ENCODE results near the gene RILPL2.
A peak's percentile ranks its signal among the peaks of the same experiment; 100 is the strongest.
"Not testable (repeated sequence)": the region's sequence is repeated elsewhere in the genome, so short reads cannot be mapped to it uniquely, and the experiment has no call there.

RILPL2 gene

DNA sequence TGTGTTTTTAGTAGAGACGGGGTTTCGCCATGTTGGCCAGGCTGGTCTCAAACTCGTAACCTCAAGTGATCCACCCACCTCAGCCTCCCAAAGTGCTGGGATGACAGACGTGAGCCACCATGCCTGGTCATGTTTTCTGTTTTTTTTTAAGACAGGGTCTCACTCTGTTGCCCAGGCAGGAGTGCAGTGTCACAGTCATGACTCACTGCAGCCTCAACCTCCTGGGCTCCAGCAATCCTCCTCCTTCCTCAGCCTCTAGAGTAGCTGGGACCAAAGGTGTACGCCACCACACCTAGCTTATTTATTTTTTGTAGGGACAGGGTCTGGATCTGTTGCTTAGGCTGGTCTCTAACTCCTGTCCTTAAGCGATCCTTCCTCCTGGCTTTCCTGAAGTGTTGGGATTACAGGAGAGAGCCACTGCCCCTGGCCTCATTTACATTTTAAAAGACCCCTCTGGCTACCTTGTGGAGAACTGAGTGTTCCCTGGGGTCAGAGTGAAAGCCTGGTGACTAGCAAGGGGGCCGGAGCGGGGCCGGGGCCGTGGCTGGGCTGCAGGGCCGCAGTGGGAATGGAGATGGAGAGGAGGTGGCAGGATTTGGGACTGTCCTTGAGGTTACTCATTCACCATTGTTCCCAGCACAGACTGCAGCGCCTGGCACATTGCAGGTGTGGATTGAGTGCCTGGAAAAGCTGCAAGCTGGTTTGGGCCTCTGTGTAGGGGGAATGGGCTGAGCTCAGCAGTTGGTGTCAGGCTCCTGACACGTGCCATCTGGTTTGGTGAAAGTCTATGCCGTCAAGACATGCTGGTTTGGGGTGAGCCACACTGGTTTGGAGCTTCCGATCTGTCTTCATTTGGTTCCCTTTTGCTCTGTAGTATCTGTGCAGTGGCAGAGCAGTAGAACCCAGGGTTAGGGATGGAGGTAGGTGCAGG lies 34.5 kb downstream of the RILPL2 start:
- DNase-seq (ENCODE audit: low read depth) = no peak

DNA sequence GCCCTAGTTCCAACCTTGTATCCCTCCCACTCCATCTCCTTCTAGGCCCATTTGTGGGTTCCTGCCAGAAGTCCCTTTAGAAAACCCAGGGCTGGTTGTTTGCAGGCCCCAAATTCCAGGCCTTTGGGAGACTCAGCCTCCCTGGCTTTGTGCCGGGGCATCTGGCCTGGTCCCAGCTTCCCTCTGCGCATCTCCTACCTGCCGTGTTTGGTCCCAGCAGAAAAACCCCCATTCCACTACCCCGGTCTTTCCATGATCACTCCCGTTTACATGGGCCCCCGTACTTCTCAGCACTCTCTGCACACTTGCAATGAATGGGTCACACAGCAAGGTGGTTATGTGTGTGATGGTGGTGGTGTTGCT lies 37.2 kb downstream of the RILPL2 start:
- DNase-seq (ENCODE audit: low read depth) = no peak

DNA sequence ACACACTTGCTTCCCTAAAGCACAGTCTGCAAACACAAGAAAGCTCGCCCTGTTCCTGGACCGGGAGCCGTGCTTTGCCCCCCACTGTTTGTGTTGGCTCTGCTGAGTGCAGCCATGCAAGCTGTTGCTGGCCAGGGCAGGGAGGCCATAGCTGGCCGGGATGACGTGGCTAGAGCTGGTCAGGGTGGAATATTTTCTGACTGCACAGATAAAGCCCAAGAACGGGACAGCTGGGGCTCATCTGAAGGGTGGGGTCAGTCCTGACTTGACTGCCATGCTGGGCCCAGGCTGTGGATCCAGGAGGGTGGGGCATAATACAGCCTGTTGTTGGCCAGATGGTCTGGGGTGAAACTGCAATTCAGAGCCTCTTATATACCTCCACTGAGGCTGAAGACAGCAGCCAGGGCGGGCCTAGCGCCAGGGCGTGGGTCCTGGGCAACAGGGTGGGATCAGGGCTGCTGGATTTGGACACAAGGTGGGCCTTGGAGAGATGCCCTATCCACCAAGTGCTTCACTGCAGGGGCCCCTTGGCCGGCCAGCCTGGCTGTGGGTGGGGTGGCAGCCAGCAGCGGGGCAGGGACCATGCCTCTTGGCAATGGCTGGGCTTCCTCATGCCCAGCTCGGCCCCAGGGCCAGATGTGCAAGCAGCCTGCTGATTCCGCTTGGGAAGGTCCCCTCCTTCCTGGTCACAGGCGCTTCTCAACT lies 37.8 kb downstream of the RILPL2 start:
- no peak for DNase-seq (ENCODE audit: low read depth)

DNA sequence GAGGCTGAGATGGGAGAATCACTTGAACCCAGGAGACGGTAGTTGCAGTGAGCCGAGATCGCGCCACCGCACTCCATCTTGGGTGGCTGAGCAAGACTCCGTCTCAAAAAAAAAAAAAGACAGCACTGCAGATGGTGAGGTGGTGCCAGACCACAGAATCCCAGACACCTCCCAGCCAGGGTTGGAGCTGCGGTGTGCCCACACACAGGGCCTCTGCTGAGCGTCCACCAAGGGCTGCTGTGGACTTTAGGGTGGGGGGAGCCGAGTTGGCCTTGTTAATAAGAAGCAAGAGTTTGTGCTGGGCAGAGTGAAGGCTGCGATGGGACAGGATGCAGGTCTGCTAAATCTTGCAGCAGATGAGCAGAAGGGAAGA lies 38.3 kb downstream of the RILPL2 start:
- no peak for DNase-seq (ENCODE audit: low read depth)

DNA sequence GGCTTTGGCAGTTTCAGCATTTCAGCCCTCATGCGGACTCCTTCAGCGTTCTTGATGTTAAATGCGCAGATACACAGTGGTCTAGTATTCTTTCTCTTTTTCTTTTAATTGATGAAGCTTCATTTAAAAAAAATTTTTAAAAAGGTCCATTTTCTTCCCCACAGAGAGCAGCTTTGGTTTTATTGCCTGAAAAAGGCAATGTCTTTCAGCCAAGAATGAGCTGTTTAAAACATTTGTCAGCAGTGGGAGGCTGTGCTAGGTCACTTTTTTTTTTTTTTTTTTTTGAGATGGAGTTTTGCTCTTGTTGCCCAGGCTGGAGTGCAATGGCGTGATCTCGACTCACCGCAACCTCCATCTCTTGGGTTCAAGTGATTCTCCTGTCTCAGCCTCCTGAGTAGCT lies 39.1 kb downstream of the RILPL2 start:
- DNase-seq (ENCODE audit: low read depth) = no peak

DNA sequence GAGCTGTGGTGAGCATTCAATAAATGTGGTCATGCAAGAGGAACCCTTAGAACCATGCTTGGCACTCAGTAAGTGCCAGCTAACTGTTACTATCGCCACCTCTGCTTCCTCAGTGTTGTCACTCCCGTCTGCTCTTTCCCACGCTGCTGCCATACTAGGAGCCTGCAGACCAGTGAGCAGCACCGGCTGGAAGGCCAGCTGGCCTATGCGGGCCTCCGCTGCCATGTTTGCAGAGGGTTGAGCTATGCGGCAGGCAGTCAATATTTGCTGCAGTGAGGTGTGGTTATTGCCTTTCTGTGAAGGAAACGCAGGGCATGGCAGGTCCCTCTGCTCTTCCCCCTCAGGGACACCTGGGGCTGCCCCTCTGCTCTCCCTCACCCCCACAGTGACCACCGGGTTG lies 39.5 kb downstream of the RILPL2 start:
- no peak for DNase-seq (ENCODE audit: low read depth)

DNA sequence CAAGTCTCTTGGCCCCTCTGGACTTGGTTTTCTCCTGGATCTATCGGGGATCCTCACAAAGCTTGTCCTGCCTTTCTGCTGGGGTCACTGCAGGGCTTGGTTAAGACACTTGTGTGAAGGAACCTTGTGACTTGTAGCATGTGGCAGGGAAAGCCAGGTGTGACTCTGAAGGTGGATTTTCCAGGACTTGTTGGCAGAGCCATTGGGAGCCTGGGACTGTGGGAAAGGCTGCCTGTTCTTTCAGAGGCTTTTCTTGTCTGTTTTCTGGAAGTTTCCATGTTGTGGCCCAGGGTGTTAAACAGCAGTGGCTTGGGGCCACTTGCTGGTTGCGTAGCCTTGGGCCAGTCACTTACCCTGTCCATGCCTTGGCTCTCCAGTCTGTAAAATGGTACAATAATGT lies 39.9 kb downstream of the RILPL2 start:
- DNase-seq (ENCODE audit: low read depth) = no peak

DNA sequence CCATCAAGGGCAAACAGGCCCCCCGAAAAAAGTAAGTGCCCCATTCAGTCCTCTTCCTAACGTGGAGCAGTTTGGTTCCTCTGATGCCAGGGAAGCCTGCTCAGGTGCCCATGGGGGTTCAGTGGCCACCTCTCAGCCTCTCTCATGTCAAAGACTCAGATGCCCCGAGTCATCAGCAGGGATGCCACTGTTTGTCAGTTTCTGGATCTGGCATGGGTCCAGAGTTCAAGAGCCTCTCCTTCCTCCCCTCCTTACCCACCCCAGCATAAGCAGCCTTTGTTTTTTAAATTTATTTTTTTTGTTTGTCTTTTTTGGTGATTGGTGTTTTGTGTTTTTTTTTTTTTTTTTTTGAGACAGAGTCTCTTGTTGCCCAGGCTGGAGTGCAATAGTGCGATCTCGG lies 41.2 kb downstream of the RILPL2 start:
- no peak for DNase-seq (ENCODE audit: low read depth)

DNA sequence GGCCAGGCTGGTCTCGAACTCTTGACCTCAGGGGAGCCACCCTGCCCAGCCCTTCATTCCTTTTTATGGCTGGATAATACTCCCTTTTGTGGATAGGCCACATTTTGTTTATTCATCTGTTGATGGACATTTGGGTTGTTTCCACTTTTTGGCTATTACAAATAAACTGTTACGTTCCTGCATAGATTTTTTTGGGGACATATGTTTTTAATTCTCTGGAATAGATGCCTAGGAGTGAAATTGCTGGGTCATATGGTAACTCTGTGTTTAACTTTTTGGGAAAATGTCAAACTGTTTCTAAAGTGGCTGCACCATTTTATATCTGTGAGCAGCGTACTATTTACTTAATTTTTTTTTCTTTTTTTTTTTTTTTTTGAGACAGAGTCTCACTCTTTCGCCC lies 42.7 kb downstream of the RILPL2 start:
- DNase-seq (ENCODE audit: low read depth) = no peak

DNA sequence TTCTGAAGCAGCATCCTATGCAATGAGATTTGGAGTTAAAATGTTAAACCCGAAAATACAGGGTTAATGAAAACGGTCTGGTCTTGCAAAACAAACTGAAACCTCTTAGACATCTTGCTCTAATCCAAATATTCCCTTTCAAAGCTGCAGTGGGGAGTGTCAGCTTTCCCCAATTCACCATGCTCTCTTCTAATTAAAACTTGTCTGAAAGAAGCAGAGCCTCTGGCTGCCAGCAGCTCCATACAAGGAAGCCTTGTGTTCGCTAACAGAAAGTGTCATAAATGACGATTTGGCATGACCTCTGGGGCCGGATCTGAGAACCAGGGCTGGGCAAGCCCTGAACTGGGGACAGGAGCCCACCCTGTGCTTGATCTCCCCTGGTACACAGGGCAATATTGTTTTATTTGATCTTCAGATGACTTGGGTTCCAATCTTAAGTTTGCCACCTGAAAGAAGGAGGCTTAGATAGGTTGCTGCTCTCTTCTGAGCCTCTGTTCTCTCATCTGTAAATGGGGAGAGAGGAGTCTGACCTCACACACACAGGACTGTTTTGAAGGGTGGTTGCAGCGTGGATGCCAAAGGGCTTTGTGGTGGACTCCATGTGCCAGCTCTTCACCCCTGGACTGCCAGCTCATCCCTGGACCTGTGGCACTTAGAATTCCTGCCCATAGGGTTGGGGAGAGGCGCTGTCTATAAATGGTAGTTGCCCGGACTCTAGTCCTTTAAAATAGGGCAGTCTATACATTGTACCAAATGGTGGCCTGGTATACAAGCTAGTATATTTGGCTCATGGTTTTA lies 44.7 kb downstream of the RILPL2 start:
- DNase-seq (ENCODE audit: low read depth) = no peak

DNA sequence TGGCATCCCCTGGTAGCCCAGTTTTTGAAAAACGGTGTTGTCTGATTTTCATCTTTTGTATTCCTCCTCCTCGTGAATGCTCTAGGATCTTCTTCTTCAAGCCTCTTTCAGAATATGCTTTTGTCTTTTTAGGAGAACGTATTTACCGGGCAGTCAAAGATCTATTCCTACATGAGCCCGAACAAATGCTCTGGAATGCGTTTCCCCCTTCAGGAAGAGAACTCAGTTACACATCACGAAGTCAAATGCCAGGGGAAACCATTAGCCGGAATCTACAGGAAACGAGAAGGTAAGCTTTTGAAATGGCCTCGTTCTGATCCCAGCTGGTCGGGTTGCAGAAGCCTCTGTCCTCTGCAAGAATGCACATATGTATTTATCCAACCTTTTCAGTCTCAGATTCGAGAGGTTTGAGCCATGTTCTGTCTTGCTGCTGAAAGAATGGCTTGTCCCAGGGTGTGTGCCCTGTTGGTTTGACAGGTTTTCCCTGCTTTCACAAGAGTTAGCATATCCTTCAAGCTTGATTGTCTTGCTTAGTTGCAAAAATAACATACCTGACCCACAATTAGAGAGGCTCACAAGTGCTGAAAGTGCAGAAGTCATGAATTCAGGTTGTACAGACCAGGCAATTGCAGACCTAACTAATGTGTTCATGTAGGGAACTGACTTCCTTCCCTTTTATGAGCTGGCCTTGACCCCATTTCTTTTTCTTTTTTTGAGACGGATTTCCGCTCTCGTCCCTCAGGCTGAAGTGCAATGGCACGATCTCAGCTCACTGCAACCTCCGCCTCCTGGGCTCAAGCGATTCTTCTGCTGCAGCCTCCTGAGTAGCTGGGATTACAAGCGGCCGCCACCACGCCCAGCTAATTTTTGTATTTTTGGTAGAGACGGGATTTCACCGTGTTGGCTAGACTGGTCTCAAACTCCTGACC lies 45.7 kb downstream of the RILPL2 start:
- no peak for DNase-seq (ENCODE audit: low read depth)

DNA sequence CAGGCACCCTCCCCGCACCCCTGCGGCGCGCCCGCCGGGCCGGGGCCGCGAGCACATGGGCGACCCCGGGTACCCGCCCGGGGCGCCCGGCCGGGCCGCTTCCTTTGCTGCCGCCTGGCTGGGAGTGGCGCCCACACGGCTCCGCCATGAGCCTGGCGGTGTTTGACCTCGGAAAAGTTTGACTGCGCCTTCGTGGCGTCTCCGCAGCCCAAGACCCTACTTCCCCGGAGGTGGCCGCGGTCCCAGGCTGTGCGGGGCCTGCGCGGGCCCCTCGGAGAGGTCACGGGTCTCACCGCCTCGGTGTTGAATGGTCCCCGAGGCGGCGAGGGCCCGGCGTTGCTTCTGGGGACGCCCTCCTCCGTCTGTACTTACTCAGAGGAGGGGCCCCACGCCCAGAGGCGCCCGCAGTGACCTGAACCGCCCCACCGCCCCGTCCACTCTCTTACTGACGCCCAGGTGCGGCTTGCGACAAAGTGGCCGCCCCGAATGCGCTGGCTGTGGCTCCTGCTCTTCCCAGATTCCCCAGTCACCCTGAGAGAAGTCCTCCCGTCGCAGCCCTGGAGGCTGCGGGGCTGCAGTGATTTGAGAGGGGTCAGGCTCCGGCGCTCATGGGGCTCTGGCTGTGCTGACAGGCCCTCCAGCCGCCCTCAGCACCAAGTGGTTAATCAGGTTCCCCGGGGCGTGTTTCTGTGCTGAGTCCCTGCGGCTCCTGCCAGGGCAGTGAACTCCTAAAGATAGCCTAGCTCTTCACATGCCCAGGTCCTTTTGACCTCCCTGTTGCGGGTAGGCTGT lies 46.7 kb downstream of the RILPL2 start:
- peak; percentile 5 for DNase-seq (ENCODE audit: low read depth)

DNA sequence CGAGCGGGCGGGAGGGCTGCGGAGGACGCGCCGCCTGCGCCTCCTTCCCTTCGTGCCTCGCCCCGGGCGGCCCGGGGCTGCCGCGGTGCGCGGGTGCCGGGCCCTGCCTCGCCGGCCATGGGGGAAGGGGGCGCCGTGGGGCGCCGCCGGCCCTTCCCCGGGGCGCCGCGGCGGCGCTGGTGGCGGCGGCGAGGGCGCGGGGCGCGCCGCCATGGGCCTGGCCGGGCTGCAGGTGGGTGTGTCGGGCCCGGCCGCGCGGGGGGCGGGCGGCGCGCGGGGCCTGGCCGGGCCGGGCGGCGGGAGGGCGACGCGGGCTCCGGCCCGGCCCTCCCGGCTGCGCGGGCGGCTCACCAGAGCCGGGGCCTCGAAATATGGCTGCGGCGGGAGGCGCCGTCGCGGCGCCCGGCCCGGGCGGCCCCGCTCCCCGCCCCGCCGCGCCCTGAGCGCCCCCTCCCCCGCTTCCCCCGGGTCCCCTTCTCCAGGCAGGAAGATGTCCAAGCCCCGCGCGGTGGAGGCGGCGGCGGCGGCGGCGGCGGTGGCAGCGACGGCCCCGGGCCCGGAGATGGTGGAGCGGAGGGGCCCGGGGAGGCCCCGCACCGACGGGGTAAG lies 47.4 kb downstream of the RILPL2 start:
- no peak for DNase-seq (ENCODE audit: low read depth)

DNA sequence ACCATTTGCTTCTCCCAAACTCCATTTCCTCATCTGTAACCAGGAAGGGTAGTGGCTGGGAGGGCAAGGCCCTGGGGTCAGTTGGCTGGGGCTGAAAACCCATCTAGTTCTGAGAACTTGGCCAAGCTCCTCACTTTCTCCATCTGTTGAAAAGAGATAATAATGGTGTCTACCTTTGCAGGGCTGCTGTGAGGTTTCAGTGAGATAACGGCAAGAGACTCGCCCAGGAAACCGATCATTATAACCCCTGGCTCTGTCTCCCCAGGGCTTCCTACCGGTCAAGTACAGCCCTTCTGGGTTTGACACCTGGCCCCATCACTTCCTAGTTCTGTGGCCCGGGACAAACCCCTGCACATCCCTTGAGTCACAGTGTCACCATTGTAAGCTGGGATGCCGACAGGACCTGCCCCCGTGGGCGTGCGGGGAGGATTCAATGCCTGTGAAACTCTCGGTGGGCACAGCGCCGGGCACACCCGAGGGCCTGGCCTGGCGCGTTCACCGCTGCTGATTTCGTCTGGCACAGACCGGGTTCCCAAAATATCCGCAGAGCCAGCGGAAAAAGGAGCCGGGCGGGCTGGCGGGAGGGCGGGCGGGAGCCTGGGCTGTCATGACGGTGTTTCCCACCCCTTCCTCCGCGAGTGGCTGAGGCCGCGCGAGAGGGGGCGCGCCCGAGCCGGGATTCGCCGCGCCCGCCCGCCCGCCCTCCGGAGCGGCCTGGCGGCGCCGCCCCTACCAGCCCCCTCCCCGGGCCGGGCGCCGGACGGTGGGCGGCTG lies 48.1 kb downstream of the RILPL2 start:
- DNase-seq (ENCODE audit: low read depth) = peak; percentile 50

DNA sequence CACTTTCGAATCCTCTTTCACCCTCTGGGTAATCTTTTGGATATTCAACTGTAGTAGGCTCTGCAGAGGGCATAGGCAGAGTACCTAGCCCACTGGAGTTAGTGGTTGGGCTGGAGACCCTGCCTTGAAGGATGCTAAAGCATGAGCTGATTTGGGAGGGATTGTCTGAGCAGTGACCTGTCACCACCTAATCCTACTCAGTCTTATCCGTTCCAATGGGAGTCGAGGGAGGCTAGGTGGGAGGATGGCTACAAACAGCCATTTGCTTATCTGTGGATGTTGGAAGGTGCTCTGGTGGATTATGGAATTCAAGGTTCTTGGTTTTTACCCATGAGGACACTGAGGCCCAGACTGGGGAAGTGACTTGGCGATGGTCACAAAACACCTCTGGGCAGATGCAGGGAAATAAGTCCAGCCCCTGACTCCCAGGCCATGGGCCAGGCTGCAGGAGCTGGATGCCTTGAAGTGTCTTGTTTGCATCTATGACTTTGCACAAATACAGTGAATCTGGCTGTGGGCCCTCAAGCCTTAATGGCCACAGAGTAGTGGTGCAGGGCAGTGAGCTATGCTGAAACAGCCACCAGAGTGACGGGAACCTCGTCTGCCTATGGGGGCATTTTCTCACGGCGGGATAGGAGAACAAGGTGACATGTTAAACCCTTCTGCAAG lies 48.8 kb downstream of the RILPL2 start:
- no peak for DNase-seq (ENCODE audit: low read depth)

DNA sequence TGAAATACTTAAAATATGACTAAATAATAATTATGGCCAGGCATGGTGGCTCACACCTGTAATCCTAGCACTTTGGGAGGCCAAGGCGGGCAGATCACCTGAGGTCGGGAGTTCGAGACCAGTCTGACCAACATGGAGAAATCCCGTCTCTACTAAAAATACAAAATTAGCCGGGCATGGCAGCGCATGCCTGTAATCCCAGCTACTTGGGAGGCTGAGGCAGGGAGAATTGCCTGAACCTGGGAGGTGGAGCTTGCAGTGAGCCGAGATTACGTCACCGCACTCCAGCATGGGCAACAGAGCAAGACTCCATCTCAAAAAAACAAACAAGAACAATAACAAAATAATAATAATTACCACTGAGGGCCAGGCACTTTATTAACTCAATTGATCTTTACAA lies 50.9 kb downstream of the RILPL2 start:
- not testable (repeated sequence) for DNase-seq (ENCODE audit: low read depth)

DNA sequence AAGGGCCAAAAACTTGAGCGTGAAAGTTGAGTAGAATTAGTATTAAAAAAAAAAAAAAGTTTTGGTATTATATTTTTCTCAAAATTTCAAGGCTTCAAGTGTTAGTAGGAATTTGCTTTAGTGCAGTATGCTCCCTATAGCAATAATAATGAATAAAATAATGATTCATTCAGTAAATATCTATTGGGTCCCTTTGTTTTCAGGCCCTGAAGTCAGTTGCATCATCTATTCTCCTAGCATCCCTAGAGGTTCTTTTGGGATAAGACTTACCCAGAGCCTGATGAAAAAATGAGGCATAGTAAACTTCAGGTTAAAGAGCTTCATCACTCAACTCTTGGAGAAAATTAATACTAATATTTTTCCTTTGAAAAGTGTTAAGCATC lies 51.5 kb downstream of the RILPL2 start:
- no peak for DNase-seq (ENCODE audit: low read depth)

DNA sequence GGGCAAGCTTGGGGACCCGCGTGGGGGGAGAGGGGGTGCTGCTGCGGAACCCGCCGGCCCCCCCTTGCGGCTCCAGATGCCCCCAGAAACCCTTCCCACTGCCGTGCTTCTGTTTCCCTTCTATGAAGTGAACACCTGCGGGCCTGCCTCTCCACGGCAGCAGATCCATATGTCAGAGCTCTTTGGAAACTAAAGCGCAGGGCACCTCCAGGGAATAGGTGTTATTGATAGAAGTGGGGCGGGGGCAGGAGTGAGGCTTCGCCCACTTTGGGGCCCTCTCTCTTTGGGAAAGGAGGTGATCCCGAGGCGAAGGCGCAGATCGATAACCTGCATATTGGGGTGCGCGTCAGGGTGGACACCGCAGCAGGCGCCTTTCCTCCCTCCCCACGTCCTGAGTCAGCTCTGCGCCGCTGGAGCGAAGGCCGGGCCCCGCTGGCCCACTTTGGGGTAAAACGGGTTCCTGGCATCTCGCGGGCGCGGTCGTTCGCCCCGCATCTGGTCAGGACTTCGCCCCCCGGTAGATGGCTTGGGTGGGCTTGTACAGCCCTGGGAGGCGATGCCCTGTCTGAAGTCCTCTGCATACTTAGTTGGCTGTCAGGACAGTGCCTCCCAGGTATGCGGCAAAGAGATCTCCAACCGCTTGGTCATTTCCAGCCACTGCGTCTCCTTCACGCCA lies 52.0 kb downstream of the RILPL2 start:
- DNase-seq (ENCODE audit: low read depth) = no peak

DNA sequence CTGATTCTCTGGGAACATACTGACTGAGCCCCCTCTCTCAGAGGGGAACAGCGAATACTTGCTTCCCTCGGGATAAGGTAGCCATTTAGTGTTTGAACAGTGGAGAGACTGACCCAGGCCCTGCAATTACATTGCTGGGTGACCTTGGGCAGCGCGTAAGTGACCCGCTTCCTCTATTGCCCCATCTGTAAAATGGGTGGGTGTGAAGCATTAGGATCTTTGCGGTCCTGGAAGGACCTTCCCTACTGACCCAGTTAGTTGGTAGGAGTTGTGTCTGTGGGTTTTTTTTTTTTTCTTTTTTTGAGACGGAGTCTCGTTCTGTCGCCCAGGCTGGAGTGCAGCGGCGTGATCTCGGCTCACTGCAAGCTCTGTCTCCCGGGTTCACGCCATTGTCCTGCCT lies 53.8 kb downstream of the RILPL2 start:
- no peak for DNase-seq (ENCODE audit: low read depth)

All from stimulated activated CD8-positive, alpha-beta memory T cell treated with anti-CD3 and anti-CD28 coated beads, Interleukin-12 subunit alpha, Interleukin-12 subunit beta, amount 100 ng/mL, for 1 hour (primary cell).